Measurements from ENCODE around the gene GTF3C4. TPM values are rescaled to one million over a fixed set of nuclear protein-coding genes. Genes with fewer than 3 reads are reported as not detected.

Gene GTF3C4
- total and polyA plus RNA-seq, 2 of the 8 experiments (the other 6 are each of a cell fraction or from before 2014, with no cell fraction given) = 6.8 to 39.2 TPM

GRCh38 chr9:132728497-132728896, 58.2 kb downstream of the GTF3C4 start:
- H3K36me3 ChIP-seq (ENCODE audit: control insufficient read depth in 2 of 4, insufficient read depth in 4 of 4, low read length in 3 of 4) = no peaks in the 10 kb centered on the region
- no peak for DNase-seq (ENCODE audit: low read depth in 1 of 2, low spot score in 2 of 2)
- no peak overlapping the region for H3K14ac ChIP-seq (ENCODE audit: insufficient read length)
- H3K4me3 ChIP-seq (ENCODE audit: extremely low read depth in 1 of 4, insufficient read depth in 2 of 4, low read depth in 3 of 4, low read length in 4 of 4) = no peak overlapping the region
- no peak overlapping the region for H3K4me2 ChIP-seq (ENCODE audit: insufficient read depth in 1 of 2, low read depth in 2 of 2, low read length in 2 of 2)
- POLR2A ChIA-PET (ENCODE audit: partially characterized antibody) = no interaction called here
- H2BK15ac ChIP-seq (ENCODE audit: low read length) = no peak overlapping the region
- H2BK5ac ChIP-seq (ENCODE audit: low read depth, low read length) = no peak overlapping the region
- no peaks in the 10 kb centered on the region for H4K20me1 ChIP-seq (replicated peaks in 1 of 2; ENCODE audit: control insufficient read depth in 1 of 2, insufficient read depth in 2 of 2, low read length in 2 of 2)
- H2BK120ac ChIP-seq (replicated peaks; ENCODE audit: low read depth, low read length) = no peak overlapping the region
- no peaks in the 10 kb centered on the region for H3K9me3 ChIP-seq (ENCODE audit: insufficient read depth in 2 of 2, low read depth in 1 of 2, low read length in 1 of 2)
- WGBS, 2 experiments (ENCODE audit: extremely low coverage in 1 of 2, insufficient coverage in 1 of 2, insufficient read length in 1 of 2, insufficient replicate concordance in 2 of 2, low coverage in 1 of 2, low lambda C conversion rate in 2 of 2, missing lambda C conversion rate in 1 of 2) = 95% methylated on average over 2 of the region's 2 CpGs; no CpG with 5 or more reads in 1 of the 2 experiments
- no peak overlapping the region for H2AFZ ChIP-seq (ENCODE audit: low read length)
- no peak overlapping the region for H3K23ac ChIP-seq (ENCODE audit: insufficient read length)
- no peak overlapping the region for H4K91ac ChIP-seq (replicated peaks; ENCODE audit: insufficient read length, low read length)
- no peak for FAIRE-seq
- H3K4ac ChIP-seq (replicated peaks; ENCODE audit: insufficient read length, low read depth, low read length) = no peak overlapping the region
- H3K56ac ChIP-seq (replicated peaks; ENCODE audit: insufficient read length, low read depth, low read length) = no peak overlapping the region
- no peak overlapping the region for H4K8ac ChIP-seq (ENCODE audit: extremely low read depth, insufficient read depth, low read length)
- CTCF ChIA-PET (ENCODE audit: partially characterized antibody) = no interaction called here
- no peaks in the 10 kb centered on the region; a peak in 2 of 7 replicates for H3K4me1 ChIP-seq (replicated peaks in 1 of 4; ENCODE audit: control insufficient read depth in 3 of 4, insufficient read depth in 4 of 4, low read length in 3 of 4)
- H3K18ac ChIP-seq (ENCODE audit: extremely low read depth, low read length) = no peak overlapping the region
- no peaks in the 10 kb centered on the region for H3K27me3 ChIP-seq (replicated peaks in 1 of 4; ENCODE audit: control insufficient read depth in 3 of 4, extremely low read depth in 1 of 4, insufficient read depth in 3 of 4, low read length in 3 of 4)
- H3K79me1 ChIP-seq (ENCODE audit: low read depth, low read length) = no peaks in the 10 kb centered on the region
- H3K79me2 ChIP-seq (ENCODE audit: control insufficient read depth in 1 of 2, insufficient read depth in 2 of 2, low read length in 2 of 2) = no peaks in the 10 kb centered on the region
- H3K23me2 ChIP-seq (ENCODE audit: low read depth, low read length) = no peaks in the 10 kb centered on the region
- no peak overlapping the region for H3K27ac ChIP-seq (ENCODE audit: low read depth, low read length)
- no peak overlapping the region for H3K9ac ChIP-seq (replicated peaks in 1 of 4; ENCODE audit: extremely low read depth in 1 of 4, low read depth in 3 of 4, low read length in 3 of 4)
- no peak overlapping the region for H4K5ac ChIP-seq (ENCODE audit: insufficient read length, low read depth, low read length)
- H2BK12ac ChIP-seq (ENCODE audit: low read depth, low read length) = no peak overlapping the region
- H2BK20ac ChIP-seq (ENCODE audit: low read length) = no peak overlapping the region
- no peak overlapping the region for H2AK5ac ChIP-seq (ENCODE audit: low read depth, low read length)
- TF ChIP-seq NRF1 (IDR thresholded peaks at IDR 0.05; ENCODE audit: low read depth, low read length) (no peak), CEBPB (IDR thresholded peaks at IDR 0.05; ENCODE audit: low read depth, low read length) (no peak), SP2 (IDR thresholded peaks at IDR 0.05; ENCODE audit: low read length) (no peak), RNF2 (IDR thresholded peaks at IDR 0.05; ENCODE audit: borderline replicate concordance, low read depth, low read length, missing control alignments, poor library complexity, severe bottlenecking) (no peak), CHD1 (IDR thresholded peaks at IDR 0.05; ENCODE audit: low read depth, low read length) (no peak), TEAD4 (IDR thresholded peaks at IDR 0.05; ENCODE audit: low read depth, low read length) (no peak), ATF2 (IDR thresholded peaks at IDR 0.05; ENCODE audit: low read length) (no peak), JUN (IDR thresholded peaks at IDR 0.05; ENCODE audit: low read depth, low read length) (no peak), KDM4A (IDR thresholded peaks at IDR 0.05; ENCODE audit: low read depth, low read length, severe bottlenecking) (no peak), CBX8 (IDR thresholded peaks at IDR 0.05; ENCODE audit: borderline replicate concordance, low read depth, low read length) (no peak), CTBP2 (IDR thresholded peaks at IDR 0.05; ENCODE audit: borderline replicate concordance, insufficient read depth, insufficient read length, low read length) (no peak), SAP30 (IDR thresholded peaks at IDR 0.05; ENCODE audit: insufficient read depth, insufficient replicate concordance, low read length) (no peak), NANOG (IDR thresholded peaks at IDR 0.05; ENCODE audit: insufficient read depth, low read depth, low read length, poor library complexity, severe bottlenecking) (no peak)

Data from H1 (cell line).